GM19240 (cell line): ENCODE measurements around the gene KICS2.

ENCODE experiments used
- DNase-seq: peaks from one replicate; pipeline ENCODE4 v3.0.0; 2011; ENCODE audit warnings: low spot score; ENCODE audit not compliant: insufficient read length

The KICS2 gene

GRCh38 chr12:64175254-64175945 is 46.7 kb downstream of the KICS2 start:
- no peak for DNase-seq

GRCh38 chr12:64173456-64173855 is 48.6 kb downstream of the KICS2 start:
- DNase-seq: no peak
